Measurements from ENCODE around the gene HECW1.

Gene HECW1

DNA sequence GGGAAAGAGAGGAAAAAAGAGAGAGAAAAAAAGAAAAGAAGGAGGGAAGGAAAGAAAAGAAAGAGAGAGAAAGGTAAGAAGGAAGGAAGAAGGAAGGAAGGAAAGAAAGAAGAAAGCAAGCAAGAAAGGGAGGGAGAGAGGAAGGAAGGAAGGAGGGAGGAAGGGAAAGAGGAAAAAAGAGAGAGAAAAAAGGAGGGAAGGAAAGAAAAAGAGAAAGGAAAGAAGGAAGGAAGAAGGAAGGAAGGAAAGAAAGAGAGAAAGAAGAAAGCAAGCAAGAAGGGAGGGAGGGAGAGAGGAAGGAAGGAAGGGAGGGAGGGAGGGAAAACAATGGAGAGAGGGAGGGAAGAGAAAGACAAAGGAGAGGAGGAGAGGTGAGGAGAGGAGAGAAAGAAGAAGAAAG, 135.3 kb downstream of the HECW1 start:
- no peaks in the 10 kb centered on the region for H3K27me3 ChIP-seq (ENCODE audit: insufficient read depth, low read length, poor library complexity, severe bottlenecking)
- H3K9ac ChIP-seq (ENCODE audit: low read depth, low read length, poor library complexity, severe bottlenecking), result no peak overlapping the region
- H3K9me2 ChIP-seq (replicated peaks; ENCODE audit: low read depth, low read length), result no peaks in the 10 kb centered on the region

DNA sequence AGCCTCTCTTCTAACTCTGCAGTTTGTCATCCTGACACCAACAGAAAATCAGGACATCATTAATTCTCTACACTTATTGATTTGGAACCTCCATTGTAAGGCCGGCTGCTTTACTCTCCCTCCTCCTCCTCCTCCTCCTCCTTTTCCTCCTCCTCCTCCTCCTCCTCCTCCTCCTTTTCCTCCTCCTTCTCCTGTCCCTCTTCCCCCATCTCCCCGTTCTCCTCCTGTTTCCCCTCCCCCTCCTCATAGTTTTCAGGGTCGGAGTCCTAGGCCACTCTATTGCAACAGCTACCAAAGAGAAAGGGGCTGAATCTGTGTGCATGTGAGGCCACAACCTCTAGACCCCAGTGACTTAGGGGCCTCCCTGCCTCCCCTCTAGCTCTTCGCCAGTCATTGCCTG, 136.1 kb downstream of the HECW1 start:
- H3K4me2 ChIP-seq (ENCODE audit: low read depth, low read length, poor library complexity, severe bottlenecking), result no peak overlapping the region
- H3K4me1 ChIP-seq (ENCODE audit: insufficient read depth, low read length, poor library complexity, severe bottlenecking), result no peaks in the 10 kb centered on the region
- H3K36me3 ChIP-seq (ENCODE audit: insufficient read depth, low read length), result no peaks in the 10 kb centered on the region
- H3K9me3 ChIP-seq (ENCODE audit: insufficient read depth, low read depth, low read length), result no peaks in the 10 kb centered on the region
- no peak overlapping the region for H3K9ac ChIP-seq (ENCODE audit: low read depth, low read length, poor library complexity, severe bottlenecking)
- H3K27me3 ChIP-seq (ENCODE audit: insufficient read depth, low read length, poor library complexity, severe bottlenecking), result no peaks in the 10 kb centered on the region
- no peak for TF ChIP-seq EZH2phosphoT487 (IDR thresholded peaks at IDR 0.05; ENCODE audit: borderline replicate concordance)
- TF ChIP-seq, protein P1, sequence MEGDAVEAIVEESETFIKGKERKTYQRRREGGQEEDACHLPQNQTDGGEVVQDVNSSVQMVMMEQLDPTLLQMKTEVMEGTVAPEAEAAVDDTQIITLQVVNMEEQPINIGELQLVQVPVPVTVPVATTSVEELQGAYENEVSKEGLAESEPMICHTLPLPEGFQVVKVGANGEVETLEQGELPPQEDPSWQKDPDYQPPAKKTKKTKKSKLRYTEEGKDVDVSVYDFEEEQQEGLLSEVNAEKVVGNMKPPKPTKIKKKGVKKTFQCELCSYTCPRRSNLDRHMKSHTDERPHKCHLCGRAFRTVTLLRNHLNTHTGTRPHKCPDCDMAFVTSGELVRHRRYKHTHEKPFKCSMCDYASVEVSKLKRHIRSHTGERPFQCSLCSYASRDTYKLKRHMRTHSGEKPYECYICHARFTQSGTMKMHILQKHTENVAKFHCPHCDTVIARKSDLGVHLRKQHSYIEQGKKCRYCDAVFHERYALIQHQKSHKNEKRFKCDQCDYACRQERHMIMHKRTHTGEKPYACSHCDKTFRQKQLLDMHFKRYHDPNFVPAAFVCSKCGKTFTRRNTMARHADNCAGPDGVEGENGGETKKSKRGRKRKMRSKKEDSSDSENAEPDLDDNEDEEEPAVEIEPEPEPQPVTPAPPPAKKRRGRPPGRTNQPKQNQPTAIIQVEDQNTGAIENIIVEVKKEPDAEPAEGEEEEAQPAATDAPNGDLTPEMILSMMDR (conservative IDR thresholded peaks at IDR 0.05; ENCODE audit: low read length), result no peak
- no peak overlapping the region for H3K4me3 ChIP-seq (ENCODE audit: low read length, poor library complexity, severe bottlenecking)
- H3K79me2 ChIP-seq (ENCODE audit: insufficient read depth, low read length), result no peaks in the 10 kb centered on the region
- H3K9me2 ChIP-seq (replicated peaks; ENCODE audit: low read depth, low read length), result no peaks in the 10 kb centered on the region
- H4K20me1 ChIP-seq (ENCODE audit: insufficient read depth, low read length, poor library complexity, severe bottlenecking), result no peaks in the 10 kb centered on the region
- no peak overlapping the region for H2AFZ ChIP-seq (ENCODE audit: low read length)
- H3F3A ChIP-seq (ENCODE audit: low read depth), result no peaks in the 10 kb centered on the region

More for the DNA sequence above, 135.3 kb downstream of the HECW1 start:
- Histone ChIP-seq H2AFZ (ENCODE audit: low read length) (no peak overlapping the region), H3K36me3 (ENCODE audit: insufficient read depth, low read length) (no peaks in the 10 kb centered on the region), H3K4me3 (ENCODE audit: low read length, poor library complexity, severe bottlenecking) (no peak overlapping the region), H4K20me1 (ENCODE audit: insufficient read depth, low read length, poor library complexity, severe bottlenecking) (no peaks in the 10 kb centered on the region), H3F3A (ENCODE audit: low read depth) (no peaks in the 10 kb centered on the region), H3K79me2 (ENCODE audit: insufficient read depth, low read length) (no peaks in the 10 kb centered on the region), H3K4me1 (ENCODE audit: insufficient read depth, low read length, poor library complexity, severe bottlenecking) (no peaks in the 10 kb centered on the region), H3K4me2 (ENCODE audit: low read depth, low read length, poor library complexity, severe bottlenecking) (no peak overlapping the region), H3K9me3 (ENCODE audit: insufficient read depth, low read depth, low read length) (no peaks in the 10 kb centered on the region)
- TF ChIP-seq, protein P1 (conservative IDR thresholded peaks at IDR 0.05; ENCODE audit: low read length), result no peak
- no peak for TF ChIP-seq EZH2phosphoT487 (IDR thresholded peaks at IDR 0.05; ENCODE audit: borderline replicate concordance)

DNA sequence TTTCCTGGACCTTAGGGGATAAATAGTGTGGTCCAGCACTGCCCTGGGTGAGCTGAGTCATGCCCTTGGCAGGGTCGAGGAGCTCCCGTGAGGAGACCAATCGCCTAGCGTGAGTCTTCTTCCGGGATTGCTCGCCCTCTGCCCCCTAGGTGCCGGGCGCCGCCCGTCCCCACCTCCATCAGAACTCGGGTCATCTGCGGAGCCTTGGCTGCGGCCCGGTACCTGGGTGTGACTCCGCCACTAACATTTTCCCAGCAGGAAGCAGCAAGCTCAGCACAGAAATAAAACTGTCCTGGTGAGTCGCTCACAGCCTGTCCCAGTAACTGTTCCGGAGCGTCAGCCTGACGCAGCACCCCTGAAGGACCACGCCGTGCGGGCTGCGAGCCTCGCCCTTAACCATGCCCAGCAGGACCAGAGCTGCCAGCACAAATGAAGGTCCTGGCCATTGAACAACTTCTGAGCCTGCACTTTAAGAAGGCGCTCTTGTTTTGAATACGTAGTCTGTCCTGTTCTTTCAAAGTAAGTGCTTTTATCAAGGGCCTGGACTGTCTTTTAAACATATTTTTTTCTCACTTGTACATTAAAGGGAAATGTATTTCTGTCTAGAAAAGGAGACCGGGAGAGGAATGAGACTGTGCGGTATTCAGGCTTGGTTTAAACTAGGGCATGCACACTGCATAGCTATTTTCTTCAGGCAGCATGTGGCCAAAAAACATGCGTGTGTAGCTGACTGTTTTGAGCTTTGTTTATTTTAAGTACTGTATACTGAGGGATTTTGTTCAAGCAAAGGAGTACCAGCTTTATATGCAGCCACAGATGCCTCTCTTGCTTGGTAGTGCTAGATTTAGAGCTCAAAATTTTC, 136.7 kb downstream of the HECW1 start:
- no peak overlapping the region for H2AFZ ChIP-seq (ENCODE audit: low read length)
- no peak overlapping the region for H3K4me2 ChIP-seq (ENCODE audit: low read depth, low read length, poor library complexity, severe bottlenecking)

More for the DNA sequence above, 136.7 kb downstream of the HECW1 start:
- no peak overlapping the region for H3K4me3 ChIP-seq (ENCODE audit: low read length, poor library complexity, severe bottlenecking)
- H3K79me2 ChIP-seq (ENCODE audit: insufficient read depth, low read length), result no peaks in the 10 kb centered on the region
- no peaks in the 10 kb centered on the region for H3K4me1 ChIP-seq (ENCODE audit: insufficient read depth, low read length, poor library complexity, severe bottlenecking)
- no peaks in the 10 kb centered on the region for H3K27me3 ChIP-seq (ENCODE audit: insufficient read depth, low read length, poor library complexity, severe bottlenecking)
- no peak overlapping the region for H3K9ac ChIP-seq (ENCODE audit: low read depth, low read length, poor library complexity, severe bottlenecking)
- H4K20me1 ChIP-seq (ENCODE audit: insufficient read depth, low read length, poor library complexity, severe bottlenecking), result no peaks in the 10 kb centered on the region
- no peaks in the 10 kb centered on the region for H3K9me3 ChIP-seq (ENCODE audit: insufficient read depth, low read depth, low read length)
- H3K36me3 ChIP-seq (ENCODE audit: insufficient read depth, low read length), result no peaks in the 10 kb centered on the region
- H3F3A ChIP-seq (ENCODE audit: low read depth), result no peaks in the 10 kb centered on the region
- TF ChIP-seq EZH2phosphoT487 (IDR thresholded peaks at IDR 0.05; ENCODE audit: borderline replicate concordance), result no peak
- TF ChIP-seq, protein P1 (conservative IDR thresholded peaks at IDR 0.05; ENCODE audit: low read length), result no peak
- H3K9me2 ChIP-seq (replicated peaks; ENCODE audit: low read depth, low read length), result no peaks in the 10 kb centered on the region
